Pancreas (tissue), 10 donors: Measurements from ENCODE around the gene HID1. TPM values are rescaled to one million over a fixed set of nuclear protein-coding genes. Genes with fewer than 3 reads are reported as not detected.
"Not testable (repeated sequence)": the region's sequence is repeated elsewhere in the genome, so short reads cannot be mapped to it uniquely, and the experiment has no call there.

Source experiments
- ATAC-seq, 4 donors: fragments of 200-7000 bp; cut with Tn5 transposase; one replicate each; pipeline versions ENCODE4 v1.8.0 to v1.9.1; 2020; ENCODE audit warnings: mild to moderate bottlenecking in 4 of 4, moderate library complexity in 4 of 4
- DNase-seq, 6 donors: peaks; one replicate each; pipeline ENCODE4 v3.0.0-alpha.2; 2020
- FAIRE-seq: peaks from 2 replicates; lab custom pipeline; 2012; peaks lifted over from hg19 to GRCh38; lab: Jason Lieb, UNC
- H3K27ac ChIP-seq, 4 donors: fragments of 200-600 bp; sonication (generic); 1 replicate in 3 of 4; 2 replicates in 1 of 4; pipeline versions ENCODE4 v1.5.0 to v1.8.0; 2020
- H3K27me3 ChIP-seq, 4 donors: fragments of 200-600 bp; one replicate each; pipeline ENCODE4 v1.8.0; 2021
- H3K36me3 ChIP-seq, 3 donors: fragments of 200-600 bp; sonication (generic) in 1 of 3; one replicate each; pipeline versions ENCODE4 v1.5.0 to v1.8.0; 2020 to 2021
- H3K4me1 ChIP-seq, 3 donors: fragments of 200-600 bp; one replicate each; pipeline ENCODE4 v1.8.0; 2021
- H3K4me3 ChIP-seq, 4 donors: fragments of 200-600 bp; sonication (generic) in 2 of 4; one replicate each; pipeline versions ENCODE4 v1.5.0 to v1.8.0; 2020 to 2021
- H3K9me3 ChIP-seq, 4 donors: fragments of 200-600 bp; one replicate each; pipeline ENCODE4 v1.8.0; 2021
- WGBS, 2 donors: extraction: QIAGEN DNeasy Blood & Tissue Kit; methylation state at CpG; one replicate each; pipeline ENCODE4 v1.1.7; 2013; 5-methylcytosine and 5-hydroxymethylcytosine counted together
- intact Hi-C, 3 donors: fragments of 100-400 bp; cut with DNase I; formaldehyde crosslinking; loops; one replicate each; pipeline versions ENCODE4 v1.11.1 to v1.14.2; 2022
- polyA plus RNA-seq, 2 donors: library from polyadenylated mRNA; stranded (reverse); fragments of 200-250 nt; gene quantifications; one replicate each; pipeline ENCODE4 v1.2.3, GENCODE V29; 2013
- total RNA-seq, 6 donors: library from RNA; stranded (reverse); fragmentation: NEBNext Ultra II Directional in 4 of 6; extraction: Animal tissue kit (Norgen Biotek cat#: 25700) in 4 of 6; gene quantifications; one replicate each; pipeline versions ENCODE4 v1.2.1 to v1.2.4, GENCODE V29; 2021 to 2023
- TF ChIP-seq, protein P1 (sequence below), 4 donors: fragments of 200-600 bp; sonication (generic) in 3 of 4; IDR thresholded peaks; one replicate each; pipeline versions ENCODE4 v1.5.0 to v1.8.0; 2021; ENCODE audit warnings: antibody characterized with exemption in 4 of 4
- donor health status: healthy with polysubstance abuse.
- donor health status: DM: no; HTN: no; CAD: no; lungs with moderate emphysema.
- donor health status: DM: no; HTN: no; CAD: no.
- donor health status: control.
- donor health status: control.
- donor health status: Bipolar disorder and iron deficiency.
- donor health status: DM: yes; HTN: yes; CAD: no.
- donor health status: DM: no; HTN: no; CAD: no.
- donor health status: DM: no; HTN: no; CAD: no.
- donor health status: DM: yes; HTN: yes; CAD: no.

HID1 gene
- total and polyA plus RNA-seq, 8 donors = 76.7 to 262 (median 126) TPM

GRCh38 chr17:74986206-74986576 lies 13.6 kb upstream of the HID1 start:
- TF ChIP-seq, protein P1, sequence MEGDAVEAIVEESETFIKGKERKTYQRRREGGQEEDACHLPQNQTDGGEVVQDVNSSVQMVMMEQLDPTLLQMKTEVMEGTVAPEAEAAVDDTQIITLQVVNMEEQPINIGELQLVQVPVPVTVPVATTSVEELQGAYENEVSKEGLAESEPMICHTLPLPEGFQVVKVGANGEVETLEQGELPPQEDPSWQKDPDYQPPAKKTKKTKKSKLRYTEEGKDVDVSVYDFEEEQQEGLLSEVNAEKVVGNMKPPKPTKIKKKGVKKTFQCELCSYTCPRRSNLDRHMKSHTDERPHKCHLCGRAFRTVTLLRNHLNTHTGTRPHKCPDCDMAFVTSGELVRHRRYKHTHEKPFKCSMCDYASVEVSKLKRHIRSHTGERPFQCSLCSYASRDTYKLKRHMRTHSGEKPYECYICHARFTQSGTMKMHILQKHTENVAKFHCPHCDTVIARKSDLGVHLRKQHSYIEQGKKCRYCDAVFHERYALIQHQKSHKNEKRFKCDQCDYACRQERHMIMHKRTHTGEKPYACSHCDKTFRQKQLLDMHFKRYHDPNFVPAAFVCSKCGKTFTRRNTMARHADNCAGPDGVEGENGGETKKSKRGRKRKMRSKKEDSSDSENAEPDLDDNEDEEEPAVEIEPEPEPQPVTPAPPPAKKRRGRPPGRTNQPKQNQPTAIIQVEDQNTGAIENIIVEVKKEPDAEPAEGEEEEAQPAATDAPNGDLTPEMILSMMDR (IDR thresholded peaks at IDR 0.05) = no peak
- Histone ChIP-seq H3K27ac (no peak overlapping the region), H3K36me3 (no peaks in the 10 kb centered on the region), H3K9me3 (no peaks in the 10 kb centered on the region), H3K4me3 (no peak overlapping the region), H3K27me3 (no peaks in the 10 kb centered on the region), H3K4me1 (peaks cover 5 to 11% (median 9%) of the 10 kb centered on the region in 3 donors)
- intact Hi-C loops = no loop called here
- no peak for ATAC-seq
- FAIRE-seq = no peak
- DNase-seq = no peak
- 88 to 98% methylated on average over 3 of the region's 3 CpGs for WGBS, 2 donors

DNA sequence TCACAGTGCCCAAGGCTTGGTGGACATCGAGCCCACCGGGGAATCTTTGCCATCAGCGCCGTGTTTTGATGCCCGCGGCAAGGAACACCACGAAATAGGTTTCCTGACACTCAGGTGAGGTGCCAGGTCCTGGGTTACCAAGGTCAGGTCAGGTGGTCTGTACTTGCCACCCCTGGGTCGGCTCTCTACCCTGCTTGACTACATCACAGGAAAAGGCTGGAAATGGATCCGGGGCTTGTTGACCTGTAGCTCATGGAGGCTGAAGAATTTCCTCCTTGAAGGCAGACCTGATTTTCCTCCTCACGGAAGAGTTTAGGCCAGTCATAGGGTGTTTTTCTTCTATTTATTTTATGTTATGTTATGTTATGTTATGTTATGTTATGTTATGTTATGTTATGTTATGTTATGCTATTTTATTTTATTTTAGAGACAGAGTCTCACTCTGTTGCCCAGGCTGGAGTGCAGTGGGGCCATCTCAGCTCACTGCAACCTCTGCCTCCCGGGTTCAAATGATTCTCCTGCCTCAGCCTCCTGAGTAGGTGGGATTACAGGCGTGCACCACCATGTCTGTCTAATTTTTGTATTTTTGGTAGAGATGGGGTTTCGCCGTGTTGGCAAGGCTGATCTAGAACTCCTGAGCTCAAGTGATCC lies 10.2 kb upstream of the HID1 start:
- H3K36me3 ChIP-seq, H3K9me3 ChIP-seq, DNase-seq, intact Hi-C loops, FAIRE-seq, H3K27me3 ChIP-seq: not testable (repeated sequence)
- peak; percentile 1 to 9 (median 3) for ATAC-seq
- peak overlapping the region; percentile 37 to 61 (median 56) for H3K4me3 ChIP-seq
- WGBS, 2 donors = 32 to 33% methylated on average over 14 of the region's 14 CpGs
- peaks cover 5 to 11% (median 9%) of the 10 kb centered on the region in 3 donors for H3K4me1 ChIP-seq
- peak overlapping the region; percentile 79 to 89 (median 88) for H3K27ac ChIP-seq

- peak overlapping the region; percentile 79 to 89 (median 88) for H3K27ac ChIP-seq
- peaks cover 5 to 10% (median 8%) of the 10 kb centered on the region in 3 donors for H3K4me1 ChIP-seq
- no peaks in the 10 kb centered on the region for H3K27me3 ChIP-seq
- WGBS, 2 donors = 0% methylated on average over 55 to 61 of the region's 61 CpGs
- intact Hi-C loops = no loop called here
- H3K4me3 ChIP-seq = peak overlapping the region; percentile 37 to 61 (median 56)
- no peaks in the 10 kb centered on the region for H3K9me3 ChIP-seq
- peak; percentile 91 to 95 (median 93) for ATAC-seq
- FAIRE-seq = no peak
- peak; percentile 68 to 91 (median 80) for DNase-seq
- no peaks in the 10 kb centered on the region for H3K36me3 ChIP-seq
- TF ChIP-seq, protein P1 (IDR thresholded peaks at IDR 0.05) = no peak
Observed at GRCh38 chr17:74981979-74982662, 9.6 kb upstream of the HID1 start.

DNA sequence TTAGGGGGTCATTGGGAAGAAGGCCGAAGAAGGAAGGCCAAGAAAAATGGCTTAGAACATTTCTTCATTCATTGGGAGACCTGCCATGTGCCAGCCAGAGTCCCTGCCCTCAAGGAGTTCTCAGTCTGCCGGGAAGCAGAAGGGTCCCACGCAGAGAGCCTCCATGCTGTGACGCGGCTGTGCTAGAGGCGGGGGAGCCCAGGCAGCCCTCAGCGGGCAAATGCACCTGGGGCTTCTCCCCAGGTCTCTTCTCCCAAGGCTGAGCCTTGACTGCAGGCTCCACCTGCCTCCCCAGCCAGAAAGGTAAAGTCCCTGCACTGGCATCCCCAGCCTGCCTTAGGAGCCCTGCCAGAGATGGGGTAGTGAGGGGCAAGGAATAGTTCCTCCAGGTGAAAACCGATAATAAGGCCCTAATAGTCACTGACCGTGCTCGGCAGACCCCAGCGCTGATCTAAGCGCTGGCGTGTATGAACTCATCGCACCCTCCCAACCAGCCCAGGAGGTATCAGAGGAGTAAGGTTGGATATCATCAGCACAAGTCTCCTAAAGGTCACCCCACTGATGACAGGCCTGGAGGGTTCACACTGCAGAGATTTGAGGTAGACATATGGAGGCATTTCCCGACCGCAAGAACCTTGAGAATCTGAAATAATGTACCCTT lies 8.9 kb upstream of the HID1 start:
- Histone ChIP-seq H3K4me1 (peaks cover 4 to 7% (median 5%) of the 10 kb centered on the region in 3 donors), H3K27ac (peak overlapping the region; percentile 79 to 89 (median 88)), H3K4me3 (peak overlapping the region; percentile 37 to 61 (median 56)), H3K27me3 (no peaks in the 10 kb centered on the region), H3K36me3 (no peaks in the 10 kb centered on the region), H3K9me3 (no peaks in the 10 kb centered on the region)
- TF ChIP-seq, protein P1 (IDR thresholded peaks at IDR 0.05) = no peak
- FAIRE-seq (no peak), DNase-seq (peak in 1 of 6 donors; percentile 39), ATAC-seq (peak in 1 of 4 donors; percentile 9)
- WGBS, 2 donors = 61 to 63% methylated on average over 16 of the region's 16 CpGs
- intact Hi-C loops = no loop called here

DNA sequence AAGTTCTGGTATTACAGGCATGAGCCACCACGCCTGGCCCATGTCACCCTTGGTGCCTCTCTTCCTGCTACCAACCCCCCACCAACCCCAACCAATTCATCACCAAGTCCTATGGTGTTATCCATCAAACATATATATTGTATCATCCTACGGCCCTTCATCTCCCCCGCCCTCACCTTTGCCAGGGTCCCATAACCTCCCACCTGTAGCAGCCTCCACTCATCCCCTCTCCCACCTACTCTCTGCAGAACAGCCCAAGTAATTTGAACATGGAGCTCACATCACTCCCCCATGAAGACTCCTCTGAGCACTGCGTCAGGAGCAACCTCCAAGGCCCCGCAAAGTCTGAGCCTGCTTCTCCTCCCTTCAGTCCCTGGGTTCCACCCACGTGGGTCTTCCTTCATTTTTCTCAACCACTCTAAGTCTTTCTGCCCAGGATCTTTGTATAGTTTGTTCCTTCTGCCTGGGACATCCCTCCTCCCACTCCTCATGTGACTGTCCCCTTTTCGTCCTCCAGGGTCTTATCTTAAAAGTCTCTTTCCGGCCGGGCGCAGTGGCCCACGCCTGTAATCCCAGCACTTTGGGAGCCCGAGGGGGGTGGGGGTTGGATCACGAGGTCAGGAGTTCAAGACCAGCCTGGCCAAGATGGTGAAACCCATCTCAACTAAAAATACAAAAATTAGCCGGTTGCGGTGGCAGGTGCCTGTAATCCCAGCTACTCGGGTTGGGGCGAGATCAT lies 7.0 kb upstream of the HID1 start:
- intact Hi-C loops = no loop called here
- DNase-seq = no peak
- H3K27me3 ChIP-seq = no peaks in the 10 kb centered on the region
- TF ChIP-seq, protein P1 (IDR thresholded peaks at IDR 0.05) = no peak
- no peak overlapping the region for H3K4me3 ChIP-seq
- H3K36me3 ChIP-seq = no peaks in the 10 kb centered on the region
- 75 to 82% methylated on average over 17 of the region's 17 CpGs for WGBS, 2 donors
- ATAC-seq = no peak
- H3K9me3 ChIP-seq = no peaks in the 10 kb centered on the region
- peaks cover 4 to 10% (median 7%) of the 10 kb centered on the region in 3 donors for H3K4me1 ChIP-seq
- no peak for FAIRE-seq
- H3K27ac ChIP-seq = no peak overlapping the region
